Heart left ventricle (tissue), 13 donors: ENCODE results near the gene MOB1A.

Source experiments
- CTCF ChIP-seq, 12 donors: fragments of 200-600 bp; sonication (generic) in 4 of 12; IDR thresholded peaks; one replicate each; pipeline versions ENCODE4 v1.5.0 to v1.8.0; 2018 to 2022; ENCODE audit warnings: antibody characterized with exemption in 12 of 12, mild to moderate bottlenecking in 5 of 12
- POLR2A ChIP-seq, 2 donors: fragments of 450-650 bp; IDR thresholded peaks; one replicate each; pipeline ENCODE4 v1.6.1; 2017; ENCODE audit warnings: antibody characterized with exemption in 2 of 2, mild to moderate bottlenecking in 2 of 2, moderate library complexity in 2 of 2
- donor health status: ischemic (EF 13 %, LVEDD 7.1; RV severe dilation, severe dysfunction).
- donor health status: DM: no; HTN: yes; CAD: no.
- donor health status: DM: no; HTN: no; CAD: no.
- donor health status: ischemic (EF 25% LVEDD 6.9; RV normal size, moderate dysfunction).
- donor health status: ischemic (EF 25% LVEDD 5.7; RV mildly dilated, moderate dysfunction).
- donor health status: ischemic (EF 35%, LVEDD 5.7; RV mildly dilated, moderate dysfunction).
- donor health status: nonischemic (EF 11% LVEDD 7.7; RV severe dilation, severe dysfunction).
- donor health status: DM: yes; HTN: yes; CAD: no.
- donor health status: PGD.
- donor health status: ischemic (EF 29% LVEDD 5.4; RV normal size, mild dysfunction).
- donor health status: nonischemic (EF 23%, LVEDD 6.1; RV moderate dilation, normal function).

GRCh38 chr2:74155830-74156229 is 22.8 kb downstream of the MOB1A start:
- no peak for TF ChIP-seq POLR2A (IDR thresholded peaks at IDR 0.05)
- TF ChIP-seq CTCF (IDR thresholded peaks at IDR 0.05), result no peak
